CD4-positive, CD25-positive, alpha-beta regulatory T cell (primary cell): ENCODE data around the gene RTL10. TPM values are rescaled to one million over a fixed set of nuclear protein-coding genes. Genes with fewer than 3 reads are reported as not detected.

Source experiments
- ATAC-seq, 2 donors: fragments of 150-1000 bp; cut with Tn5 transposase; one replicate each; pipeline ENCODE4 v1.10.0; 2021; ENCODE audit warnings: low read depth in 2 of 2, moderate number of reproducible peaks in 2 of 2, moderate library complexity in 1 of 2
- DNase-seq, 3 donors: peaks; one replicate each; pipeline versions ENCODE4 v3.0.0 to v3.0.0-alpha.2; 2012 to 2022; ENCODE audit warnings: mixed read lengths in 1 of 3
- H3K27ac ChIP-seq: one replicate; pipeline ENCODE4 v1.7.0; 2013; ENCODE audit warnings: mild to moderate bottlenecking, low read length; ENCODE audit not compliant: insufficient read depth, poor library complexity, severe bottlenecking
- H3K27me3 ChIP-seq: one replicate; pipeline ENCODE4 v1.7.0; 2013; ENCODE audit warnings: low read length; ENCODE audit not compliant: control insufficient read depth, insufficient read depth
- H3K36me3 ChIP-seq: one replicate; pipeline ENCODE4 v1.7.0; 2013; ENCODE audit warnings: mild to moderate bottlenecking, low read length, moderate library complexity; ENCODE audit not compliant: control insufficient read depth, insufficient read depth
- H3K4me1 ChIP-seq: 2 replicates; pipeline ENCODE4 v1.7.0; 2013; ENCODE audit warnings: mild to moderate bottlenecking, low read length; ENCODE audit not compliant: insufficient read depth, control insufficient read depth, poor library complexity, severe bottlenecking
- H3K4me3 ChIP-seq: one replicate; pipeline ENCODE4 v1.7.0; 2013; ENCODE audit warnings: low read depth, mild to moderate bottlenecking, low read length, moderate library complexity
- H3K9me3 ChIP-seq, 2 experiments: 1 replicate in 1 of 2; 2 replicates in 1 of 2; pipeline ENCODE4 v1.7.0; 2013; ENCODE audit warnings: low read length in 2 of 2, mild to moderate bottlenecking in 1 of 2, moderate library complexity in 1 of 2; ENCODE audit not compliant: control insufficient read depth in 2 of 2
- H3K27ac Mint-ChIP-seq, 3 donors: one replicate each; pipeline ENCODE4 v1.8.0; 2020 to 2022; ENCODE audit warnings: mild to moderate bottlenecking in 3 of 3, mixed read lengths in 3 of 3, moderate library complexity in 2 of 3
- H3K27me3 Mint-ChIP-seq: one replicate; pipeline ENCODE4 v1.8.0; 2022; ENCODE audit warnings: mild to moderate bottlenecking, mixed read lengths
- H3K36me3 Mint-ChIP-seq: one replicate; pipeline ENCODE4 v1.8.0; 2020; ENCODE audit warnings: mixed read lengths
- H3K4me1 Mint-ChIP-seq, 4 donors: one replicate each; pipeline ENCODE4 v1.8.0; 2020 to 2022; ENCODE audit warnings: mixed read lengths in 4 of 4, mild to moderate bottlenecking in 1 of 4
- H3K4me3 Mint-ChIP-seq, 4 donors: one replicate each; pipeline ENCODE4 v1.8.0; 2020 to 2022; ENCODE audit warnings: mild to moderate bottlenecking in 4 of 4, mixed read lengths in 4 of 4, moderate library complexity in 3 of 4
- H3K9me3 Mint-ChIP-seq, 7 donors: one replicate each; pipeline ENCODE4 v1.8.0; 2020 to 2022; ENCODE audit warnings: mixed read lengths in 7 of 7, mild to moderate bottlenecking in 3 of 7, moderate library complexity in 2 of 7
- polyA plus RNA-seq, 4 donors: library from polyadenylated mRNA; unstranded; fragments of 300-500 nt; fragmentation: Illumina TruSeq; gene quantifications; one replicate each; pipeline ENCODE4 v1.2.3, GENCODE V29; 2021
- total RNA-seq: library from RNA; stranded (reverse); gene quantifications from one replicate; pipeline ENCODE4 v1.2.3, GENCODE V29; 2022

The RTL10 gene
- total and polyA plus RNA-seq, 5 donors from 2014 or later: 7.5 to 18.8 (median 12.2) TPM

DNA sequence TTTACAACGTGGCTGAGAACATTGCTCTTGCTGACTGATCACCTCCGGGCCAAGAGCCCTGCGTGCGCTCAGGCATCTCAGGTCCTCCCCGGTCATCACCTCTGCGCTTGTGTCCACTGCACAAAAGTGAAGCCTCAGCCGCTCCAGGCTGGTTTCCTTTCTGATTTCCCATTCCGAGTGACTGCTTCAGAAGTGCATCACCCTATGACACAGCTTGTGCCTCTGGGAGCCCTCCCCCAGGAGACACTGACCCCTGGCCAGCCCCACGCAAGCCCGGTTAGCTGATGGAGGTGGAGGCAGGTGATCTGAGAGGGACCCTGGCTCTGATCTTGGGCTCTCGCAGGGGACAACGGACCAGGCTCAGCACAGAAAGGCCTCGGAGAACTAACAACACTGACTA, 38.3 kb upstream of the RTL10 start:
- Mint-ChIP-seq H3K27ac (peak overlapping the region; percentile 97 to 99 (median 98)), H3K4me3 (peak overlapping the region; percentile 85 to 94 (median 88)), H3K36me3 (peaks cover 9% of the 10 kb centered on the region), H3K4me1 (peaks cover 10 to 85% (median 45%) of the 10 kb centered on the region in 4 donors), H3K27me3 (no peaks in the 10 kb centered on the region), H3K9me3 (no peaks in the 10 kb centered on the region)
- peak overlapping the region; percentile 66 for H3K4me3 ChIP-seq
- peak overlapping the region; percentile 83 for H3K27ac ChIP-seq
- no peak for ATAC-seq
- H3K4me1 ChIP-seq: peaks cover 80% of the 10 kb centered on the region
- H3K36me3 ChIP-seq: peaks cover 2% of the 10 kb centered on the region
- no peaks in the 10 kb centered on the region for H3K27me3 ChIP-seq
- no peak for DNase-seq
- H3K9me3 ChIP-seq: no peaks in the 10 kb centered on the region

- H3K36me3 ChIP-seq: no peaks in the 10 kb centered on the region
- H3K4me3 ChIP-seq: peak overlapping the region; percentile 66
- Mint-ChIP-seq H3K27ac (peak overlapping the region; percentile 97 to 99 (median 98)), H3K27me3 (no peaks in the 10 kb centered on the region), H3K4me1 (peaks cover 10 to 90% (median 47%) of the 10 kb centered on the region in 4 donors), H3K36me3 (peaks cover 9% of the 10 kb centered on the region), H3K4me3 (peak overlapping the region; percentile 85 to 94 (median 88)), H3K9me3 (no peaks in the 10 kb centered on the region)
- ATAC-seq (peak; percentile 21 to 42), DNase-seq (peak; percentile 45 to 86 (median 52))
- H3K9me3 ChIP-seq: no peaks in the 10 kb centered on the region
- peak overlapping the region; percentile 83 for H3K27ac ChIP-seq
- H3K27me3 ChIP-seq: no peaks in the 10 kb centered on the region
- peaks cover 86% of the 10 kb centered on the region for H3K4me1 ChIP-seq
Measured at GRCh38 chr22:19892257-19892879, 37.7 kb upstream of the RTL10 start.

DNA sequence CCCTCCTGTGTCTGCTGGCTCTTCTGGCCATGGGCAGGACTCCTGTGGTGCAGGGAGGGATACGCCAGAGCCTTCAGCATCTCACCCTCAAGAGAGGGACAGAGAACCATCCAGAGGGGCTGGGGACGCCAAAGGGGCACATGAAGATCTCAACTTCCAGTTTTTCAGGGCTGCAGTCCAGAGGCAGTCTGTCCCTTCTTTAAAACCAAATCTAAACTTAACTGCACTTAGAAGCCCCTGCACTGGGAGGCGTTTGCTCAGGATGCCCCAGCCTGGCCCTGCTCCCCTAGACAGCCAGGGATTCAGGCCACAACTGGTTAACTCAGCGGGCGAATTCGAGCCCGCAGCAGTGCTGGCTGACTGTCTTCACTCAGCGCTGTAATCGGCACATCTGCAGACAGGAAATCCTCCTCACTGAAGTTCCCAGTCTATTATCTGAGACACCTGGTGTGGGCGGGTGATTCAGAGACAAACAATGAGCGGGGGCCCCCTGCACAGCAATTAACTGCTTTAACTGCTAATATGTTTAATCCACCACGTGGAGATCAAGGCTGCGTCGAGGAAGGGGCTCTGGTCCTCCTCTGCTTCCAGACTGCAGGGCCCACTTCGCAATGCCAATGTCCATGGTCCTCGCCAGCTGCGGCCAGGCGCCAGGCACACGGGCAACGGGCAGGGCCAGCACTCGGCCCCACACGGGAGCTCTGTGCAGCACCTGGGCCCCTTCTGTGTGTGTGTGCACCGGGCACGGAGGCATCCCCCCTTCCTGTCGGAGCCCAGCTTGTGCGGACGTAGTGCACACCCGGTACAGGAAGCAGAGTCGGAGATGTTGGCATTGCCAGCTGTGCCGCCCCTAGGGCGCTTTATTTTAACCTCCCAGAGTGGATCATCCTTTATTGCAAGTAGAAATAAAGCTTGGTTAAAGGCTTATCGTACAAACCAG, 36.9 kb upstream of the RTL10 start:
- Mint-ChIP-seq H3K9me3 (no peaks in the 10 kb centered on the region), H3K27me3 (no peaks in the 10 kb centered on the region), H3K4me1 (peaks cover 15 to 90% (median 49%) of the 10 kb centered on the region in 4 donors), H3K27ac (peak overlapping the region; percentile 97 to 99 (median 98)), H3K4me3 (peak overlapping the region; percentile 85 to 94 (median 88)), H3K36me3 (peaks cover 13% of the 10 kb centered on the region)
- Histone ChIP-seq H3K27me3 (no peaks in the 10 kb centered on the region), H3K4me3 (peak overlapping the region; percentile 66), H3K9me3 (no peaks in the 10 kb centered on the region), H3K4me1 (peaks cover 87% of the 10 kb centered on the region), H3K36me3 (no peaks in the 10 kb centered on the region), H3K27ac (peak overlapping the region; percentile 83)
- DNase-seq (peak; percentile 68 to 92 (median 83)), ATAC-seq (peak; percentile 88 to 89)

DNA sequence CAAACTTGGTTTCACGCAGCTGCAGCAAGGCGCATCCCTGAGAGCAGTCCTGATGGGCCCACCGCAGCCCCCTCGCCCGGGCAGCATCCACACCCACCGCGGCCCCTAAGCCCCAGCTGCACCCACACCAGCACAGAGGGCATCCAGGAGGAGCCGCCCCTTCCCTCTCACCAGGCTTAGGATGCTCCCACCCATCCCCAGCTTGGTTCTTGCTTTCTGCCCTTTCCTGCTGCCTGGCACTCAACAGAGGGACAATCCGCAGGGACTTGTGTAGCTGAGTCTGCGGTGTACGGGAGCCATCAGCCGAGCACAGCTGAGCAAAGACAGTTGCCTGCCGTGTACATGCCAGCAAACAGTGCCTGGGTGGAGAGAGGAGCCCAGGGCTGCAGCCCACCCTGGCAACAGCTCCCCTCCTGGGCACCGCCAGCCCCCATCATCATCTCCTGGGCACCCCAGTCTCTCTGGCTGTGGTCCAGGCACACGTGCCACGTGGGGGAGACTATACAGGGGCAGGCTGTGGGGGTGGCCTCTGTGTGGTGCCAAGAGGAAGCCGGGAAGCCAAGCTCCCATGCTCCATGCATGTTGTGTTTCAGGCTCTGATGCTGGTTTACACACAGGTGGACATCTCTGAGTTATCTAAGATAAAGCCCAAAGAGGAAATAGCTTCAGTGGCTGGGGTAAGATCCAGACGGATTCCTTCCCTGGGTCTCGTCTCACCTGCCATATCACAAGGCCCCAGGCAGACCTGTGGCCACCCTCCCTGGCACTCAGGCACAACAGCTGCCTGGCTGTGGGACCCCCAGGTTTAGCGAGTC, 36.0 kb upstream of the RTL10 start:
- H3K4me3 Mint-ChIP-seq: peak overlapping the region in 3 of 4 donors; percentile 85 to 94 (median 86)
- Histone ChIP-seq H3K4me1 (peaks cover 92% of the 10 kb centered on the region), H3K27ac (peak overlapping the region; percentile 83), H3K27me3 (no peaks in the 10 kb centered on the region), H3K4me3 (peak overlapping the region; percentile 66), H3K9me3 (no peaks in the 10 kb centered on the region), H3K36me3 (no peaks in the 10 kb centered on the region)
- ATAC-seq (no peak), DNase-seq (no peak)
- H3K4me1 Mint-ChIP-seq: peaks cover 15 to 90% (median 48%) of the 10 kb centered on the region in 4 donors
- no peaks in the 10 kb centered on the region for H3K9me3 Mint-ChIP-seq
- no peaks in the 10 kb centered on the region for H3K27me3 Mint-ChIP-seq
- H3K36me3 Mint-ChIP-seq: peaks cover 13% of the 10 kb centered on the region
- peak overlapping the region; percentile 97 to 99 (median 98) for H3K27ac Mint-ChIP-seq

DNA sequence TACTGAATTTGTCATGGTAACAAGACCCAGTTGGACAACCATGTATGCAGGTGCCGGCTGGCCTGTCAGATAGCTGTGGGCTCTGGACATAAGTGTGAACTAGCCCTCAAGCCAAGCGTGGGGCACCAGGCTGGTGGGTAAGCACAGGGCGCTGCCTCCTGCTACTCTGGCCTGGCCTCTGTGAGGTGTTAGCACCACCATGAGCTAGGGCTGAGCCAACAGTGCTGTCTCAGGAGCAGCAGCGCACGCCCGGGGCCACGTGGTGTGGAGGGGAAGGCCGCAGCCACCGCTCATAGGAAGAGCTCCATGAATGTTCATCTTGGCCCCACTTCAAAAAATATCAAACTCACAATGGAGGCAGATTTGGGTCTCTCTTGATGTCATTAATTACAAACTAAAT, 35.3 kb upstream of the RTL10 start:
- no peaks in the 10 kb centered on the region for H3K9me3 Mint-ChIP-seq
- peak overlapping the region; percentile 90 to 98 (median 97) for H3K27ac Mint-ChIP-seq
- H3K4me3 Mint-ChIP-seq: peak overlapping the region; percentile 59 to 83 (median 72)
- Histone ChIP-seq H3K4me1 (peaks cover 95% of the 10 kb centered on the region), H3K27ac (peak overlapping the region; percentile 83), H3K4me3 (no peak overlapping the region), H3K27me3 (no peaks in the 10 kb centered on the region), H3K9me3 (no peaks in the 10 kb centered on the region), H3K36me3 (no peaks in the 10 kb centered on the region)
- H3K4me1 Mint-ChIP-seq: peaks cover 15 to 90% (median 50%) of the 10 kb centered on the region in 4 donors
- ATAC-seq: no peak
- no peaks in the 10 kb centered on the region for H3K27me3 Mint-ChIP-seq
- peak in 1 of 3 donors; percentile 21 for DNase-seq
- H3K36me3 Mint-ChIP-seq: peaks cover 13% of the 10 kb centered on the region

- ATAC-seq (no peak), DNase-seq (no peak)
- H3K4me3 Mint-ChIP-seq: no peak overlapping the region
- H3K9me3 Mint-ChIP-seq: no peaks in the 10 kb centered on the region
- H3K36me3 Mint-ChIP-seq: peaks cover 3% of the 10 kb centered on the region
- no peaks in the 10 kb centered on the region for H3K27me3 ChIP-seq
- no peaks in the 10 kb centered on the region for H3K36me3 ChIP-seq
- H3K4me1 ChIP-seq: peaks cover 90% of the 10 kb centered on the region
- peak overlapping the region; percentile 82 to 97 (median 92) for H3K27ac Mint-ChIP-seq
- no peaks in the 10 kb centered on the region for H3K27me3 Mint-ChIP-seq
- H3K9me3 ChIP-seq: no peaks in the 10 kb centered on the region
- no peak overlapping the region for H3K4me3 ChIP-seq
- peaks cover 10 to 84% (median 41%) of the 10 kb centered on the region in 4 donors for H3K4me1 Mint-ChIP-seq
- no peak overlapping the region for H3K27ac ChIP-seq
Measured at GRCh38 chr22:19888131-19888746, 33.6 kb upstream of the RTL10 start.
